Neural progenitor cell (in vitro differentiated cells): ENCODE results near the gene GPR183.
"Not testable (repeated sequence)": the region's sequence is repeated elsewhere in the genome, so short reads cannot be mapped to it uniquely, and the experiment has no call there.

Experiments
- CTCF ChIP-seq: fragments of 200-600 bp; sonication (generic); IDR thresholded peaks from 2 replicates; pipeline ENCODE4 v1.5.1; 2017; ENCODE audit warnings: antibody characterized with exemption, mild to moderate bottlenecking
- EZH2 ChIP-seq: fragments of 200-600 bp; sonication (generic); IDR thresholded peaks from 2 replicates; pipeline ENCODE4 v1.6.1; 2017; ENCODE audit warnings: antibody characterized with exemption, mild to moderate bottlenecking, moderate library complexity
- EZH2phosphoT487 ChIP-seq: fragments of 200-600 bp; sonication (generic); IDR thresholded peaks from 2 replicates; pipeline ENCODE4 v1.6.1; 2017; ENCODE audit warnings: antibody characterized with exemption

DNA sequence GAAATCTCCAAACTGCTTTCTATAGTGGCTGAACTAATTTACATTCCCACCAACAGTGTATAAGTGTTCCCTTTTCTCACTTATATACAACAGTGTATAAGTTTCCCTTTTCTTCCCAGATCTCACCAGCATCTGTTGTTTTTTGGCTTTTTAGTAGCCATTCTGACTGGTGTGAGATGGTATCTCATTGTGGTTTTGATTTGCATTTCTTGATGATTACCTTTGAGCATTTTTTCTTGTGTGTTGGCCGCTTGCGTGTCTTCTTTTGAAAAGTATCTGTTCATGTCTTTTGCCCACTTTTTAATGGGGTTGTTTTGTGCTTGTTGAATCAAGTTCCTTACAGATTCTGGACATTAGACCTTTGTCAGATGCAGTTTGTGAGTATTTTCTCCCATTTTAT lies 57.6 kb downstream of the GPR183 start:
- TF ChIP-seq CTCF, EZH2phosphoT487, EZH2: not testable (repeated sequence)
